ENCODE measurements around the gene HEXB. TPM values are rescaled to one million over a fixed set of nuclear protein-coding genes. Genes with fewer than 3 reads are reported as not detected.
A peak's percentile ranks its signal among the peaks of the same experiment; 100 is the strongest.

Gene HEXB
- total and polyA plus RNA-seq, 2 of the 8 experiments (the other 6 are each of a cell fraction or from before 2014, with no cell fraction given) = 39.7 to 69.2 TPM

- TF ChIP-seq E2F6 (IDR thresholded peaks at IDR 0.05) (no peak; the same call in 1 of the 2 replicates), ASH2L (IDR thresholded peaks at IDR 0.05; ENCODE audit: low read length) (peak; percentile 96), CBX8 (IDR thresholded peaks at IDR 0.05; ENCODE audit: borderline replicate concordance, low read depth, low read length) (no peak), TAF7 (optimal IDR thresholded peaks at IDR 0.05; ENCODE audit: borderline replicate concordance, low read depth, low read length) (peak; percentile 76), CTCF (IDR thresholded peaks at IDR 0.05; ENCODE audit: control extremely low read depth in 1 of 3, insufficient read depth in 1 of 3, low read depth in 1 of 3, low read length in 3 of 3) (peak; percentile 29 to 65 (median 47)), SP1 (IDR thresholded peaks at IDR 0.05; ENCODE audit: low read depth, low read length) (no peak), RBBP5 (IDR thresholded peaks at IDR 0.05; ENCODE audit: borderline replicate concordance, low read depth, low read length) (peak; percentile 76; the same call in 1 of the 2 replicates), GABPA (IDR thresholded peaks at IDR 0.05; ENCODE audit: borderline replicate concordance, insufficient read depth, low read length) (no peak), POLR2AphosphoS5 (IDR thresholded peaks at IDR 0.05; ENCODE audit: low read depth, low read length) (peak; percentile 93), TCF12 (IDR thresholded peaks at IDR 0.05; ENCODE audit: low read depth, low read length) (0 out of 2 replicates have a peak, but pooled peaks have one; percentile 34), SP2 (IDR thresholded peaks at IDR 0.05; ENCODE audit: low read length) (no peak), MAX (IDR thresholded peaks at IDR 0.05) (no peak), RAD21 (IDR thresholded peaks at IDR 0.05 in 1 of 2, conservative IDR thresholded peaks at IDR 0.05 in 1 of 2; ENCODE audit: low read depth in 2 of 2, low read length in 2 of 2) (peak; percentile 37 to 50), RFX5 (IDR thresholded peaks at IDR 0.05; ENCODE audit: borderline replicate concordance, low read depth, low read length) (no peak), NANOG (IDR thresholded peaks at IDR 0.05; ENCODE audit: insufficient read depth, low read depth, low read length, poor library complexity, severe bottlenecking) (peak; percentile 5), NRF1 (IDR thresholded peaks at IDR 0.05; ENCODE audit: low read depth, low read length) (no peak), EZH2 (IDR thresholded peaks at IDR 0.05; ENCODE audit: low read depth, low read length, severe bottlenecking) (no peak), EP300 (IDR thresholded peaks at IDR 0.05; ENCODE audit: borderline replicate concordance in 1 of 2, low read depth in 2 of 2, low read length in 2 of 2) (peak in 1 of 2 experiments; percentile 78; a peak in 2 of 3 replicates), ATF3 (IDR thresholded peaks at IDR 0.05; ENCODE audit: insufficient read depth, low read depth, low read length) (no peak)
Measured at GRCh38 chr5:74640450-74640953, 44.5 kb upstream of the HEXB start, which contains the start of gene ENC1 (continued).
